Ovary (tissue), 3 donors: Measurements from ENCODE around the gene KNOP1.

Source experiments
- CTCF ChIP-seq, 3 donors: fragments of 450-650 bp in 2 of 3; fragments of 200-600 bp in 1 of 3; IDR thresholded peaks; one replicate each; pipeline versions ENCODE4 v1.5.1 to v1.8.0; 2016 to 2022; ENCODE audit warnings: antibody characterized with exemption in 3 of 3, mild to moderate bottlenecking in 1 of 3
- POLR2A ChIP-seq: fragments of 450-650 bp; IDR thresholded peaks from one replicate; pipeline ENCODE4 v1.6.1; 2017; ENCODE audit warnings: antibody characterized with exemption, mild to moderate bottlenecking, moderate library complexity
- donor health status: DM: no; HTN: no; CAD: no.

- TF ChIP-seq CTCF (IDR thresholded peaks at IDR 0.05) (no peak), POLR2A (no peak)
Observed at GRCh38 chr16:19744670-19745069, 26.6 kb upstream of the KNOP1 start.
